Stimulated activated naive CD4-positive, alpha-beta T cell (primary cell): Measurements from ENCODE around the gene KRTAP5-8.
"Not testable (repeated sequence)": the region's sequence is repeated elsewhere in the genome, so short reads cannot be mapped to it uniquely, and the experiment has no call there.

Experiments used
- DNase-seq, 6 experiments: peaks; one replicate each; lab custom pipeline; 2025; lab: John Stamatoyannopoulos, UW

The KRTAP5-8 gene

GRCh38 chr11:71543866-71544265 is 6.0 kb downstream of the KRTAP5-8 start:
- DNase-seq: no peak

- DNase-seq: no peak
Measured at GRCh38 chr11:71544525-71545214, 6.8 kb downstream of the KRTAP5-8 start.

- no peak for DNase-seq
Measured at GRCh38 chr11:71545405-71545966, 7.7 kb downstream of the KRTAP5-8 start.

GRCh38 chr11:71548120-71548519 is 10.3 kb downstream of the KRTAP5-8 start, which contains the start of gene KRTAP5-9:
Gene KRTAP5-9 (plus strand): TSS chr11:71548420. CDS start chr11:71548658, 238 bp downstream.
- no peak for DNase-seq

GRCh38 chr11:71548716-71549151 is 10.9 kb downstream of the KRTAP5-8 start:
- no peak for DNase-seq

GRCh38 chr11:71551711-71552110 is 13.9 kb downstream of the KRTAP5-8 start:
- DNase-seq: no peak

GRCh38 chr11:71554996-71555395 is 17.2 kb downstream of the KRTAP5-8 start:
- no peak for DNase-seq

GRCh38 chr11:71555508-71555907 is 17.7 kb downstream of the KRTAP5-8 start:
- no peak for DNase-seq

- no peak for DNase-seq
Measured at GRCh38 chr11:71556018-71556417, 18.2 kb downstream of the KRTAP5-8 start.

GRCh38 chr11:71557257-71557656 is 19.4 kb downstream of the KRTAP5-8 start:
- DNase-seq: no peak

GRCh38 chr11:71558996-71559395 is 21.2 kb downstream of the KRTAP5-8 start:
- DNase-seq: no peak

GRCh38 chr11:71562120-71562519 is 24.3 kb downstream of the KRTAP5-8 start:
- DNase-seq: no peak

GRCh38 chr11:71563406-71563805 is 25.6 kb downstream of the KRTAP5-8 start:
- no peak for DNase-seq

- DNase-seq: no peak
Measured at GRCh38 chr11:71564430-71564829, 26.6 kb downstream of the KRTAP5-8 start.

GRCh38 chr11:71565263-71565662 is 27.4 kb downstream of the KRTAP5-8 start, which contains the start of gene KRTAP5-10:
Gene KRTAP5-10 (plus strand): TSS chr11:71565563. CDS start chr11:71565588, 25 bp downstream.
- no peak for DNase-seq

GRCh38 chr11:71566081-71566620 is 28.3 kb downstream of the KRTAP5-8 start:
- no peak for DNase-seq

GRCh38 chr11:71566626-71567599 is 29.1 kb downstream of the KRTAP5-8 start:
- not testable (repeated sequence) for DNase-seq

- not testable (repeated sequence) for DNase-seq
Measured at GRCh38 chr11:71567633-71568032, 29.8 kb downstream of the KRTAP5-8 start.

GRCh38 chr11:71568704-71569349 is 31.0 kb downstream of the KRTAP5-8 start:
- no peak for DNase-seq

- not testable (repeated sequence) for DNase-seq
Measured at GRCh38 chr11:71571101-71571850, 33.5 kb downstream of the KRTAP5-8 start.

GRCh38 chr11:71572811-71573210 is 35.0 kb downstream of the KRTAP5-8 start:
- DNase-seq: no peak
